HepG2 (cell line): Measurements from ENCODE around the gene NRAS. TPM values are rescaled to one million over a fixed set of nuclear protein-coding genes. Genes with fewer than 3 reads are reported as not detected.
A peak's percentile ranks its signal among the peaks of the same experiment; 100 is the strongest.

Experiments used
- ATAC-seq: fragments of 200-7000 bp; cut with Tn5 transposase; 3 replicates; pipeline ENCODE4 v1.9.1; 2020; ENCODE audit warnings: mild to moderate bottlenecking, moderate library complexity
- Bru-seq: library from RNA; stranded (reverse); fragments of 400-500 nt; gene quantifications from one replicate; lab custom pipeline; 2021; lab: Mats Ljungman, UMichigan
- BruChase-seq, 2 experiments: library from RNA; stranded (reverse); fragments of 400-500 nt; gene quantifications; one replicate each; lab custom pipeline; 2021; lab: Mats Ljungman, UMichigan
- BruUV-seq: library from RNA; stranded (reverse); fragments of 400-500 nt; replicated peaks from 2 replicates; lab custom pipeline; 2021; lab: Mats Ljungman, UMichigan
- CTCF ChIA-PET: fragments of 300-600 bp; formaldehyde crosslinking; extraction: SDS; loops from one replicate; lab custom pipeline; 2021; ENCODE audit warnings: low total read pairs, inconsistent platforms, low intra/inter-chr PET ratio; lab: Yijun Ruan, JAX
- POLR2A ChIA-PET: fragments of 350-600 bp; sonication (Branson Sonifier 250); formaldehyde crosslinking; loops from one replicate; lab custom pipeline; 2020; ENCODE audit warnings: antibody characterized with exemption, inconsistent platforms; lab: Yijun Ruan, JAX
- DNase-seq: peaks from one replicate; pipeline ENCODE4 v3.0.0-alpha.2; 2015; ENCODE audit warnings: low spot score
- FAIRE-seq: peaks from 3 replicates; lab custom pipeline; 2011; peaks lifted over from hg19 to GRCh38; lab: Jason Lieb, UNC
- H2AFZ ChIP-seq: one replicate; pipeline ENCODE4 v1.6.1; 2011; ENCODE audit warnings: low read length, inconsistent platforms
- H3K27ac ChIP-seq: fragments of 300-600 bp; 3 replicates; pipeline ENCODE4 v1.8.0; 2011; ENCODE audit warnings: mixed run types, mild to moderate bottlenecking, mixed read lengths, low read length, inconsistent platforms; ENCODE audit not compliant: insufficient read depth; ENCODE audit errors: extremely low read length
- H3K27me3 ChIP-seq, 2 experiments: fragments of 200-600 bp in 1 of 2; 2 replicates in 1 of 2; 3 replicates in 1 of 2; pipeline versions ENCODE4 v1.6.0 to v1.8.0; 2011; ENCODE audit warnings: low read length in 2 of 2, mild to moderate bottlenecking in 2 of 2, moderate library complexity in 2 of 2, inconsistent platforms in 1 of 2; ENCODE audit not compliant: insufficient read depth in 2 of 2, control insufficient read depth in 1 of 2
- H3K36me3 ChIP-seq, 2 experiments: fragments of 200-600 bp in 1 of 2; replicated peaks in 1 of 2; 2 replicates in 1 of 2; 3 replicates in 1 of 2; pipeline versions ENCODE4 v1.5.1 to v1.8.0; 2011; ENCODE audit warnings: low read length in 2 of 2, inconsistent platforms in 1 of 2; ENCODE audit not compliant: insufficient read depth in 2 of 2, control insufficient read depth in 1 of 2
- H3K4me1 ChIP-seq: 2 replicates; pipeline ENCODE4 v1.5.1; 2012; ENCODE audit warnings: low read length, inconsistent platforms; ENCODE audit not compliant: insufficient read depth
- H3K4me2 ChIP-seq: 2 replicates; pipeline ENCODE4 v1.6.0; 2011; ENCODE audit warnings: low read depth, low read length, inconsistent platforms
- H3K4me3 ChIP-seq, 3 experiments: fragments of 200-600 bp in 1 of 3; sonication (generic), shearing (Covaris generic) in 1 of 3; replicated peaks in 1 of 3; 2 replicates each; pipeline ENCODE4 v1.5.1; 2011 to 2016; ENCODE audit warnings: low read length in 3 of 3, inconsistent platforms in 2 of 3, low read depth in 2 of 3, mild to moderate bottlenecking in 2 of 3, control low read depth in 1 of 3, mixed read lengths in 1 of 3; ENCODE audit not compliant: insufficient read depth in 1 of 3
- H3K79me2 ChIP-seq: one replicate; pipeline ENCODE4 v1.6.1; 2011; ENCODE audit warnings: low read length, inconsistent platforms; ENCODE audit not compliant: insufficient read depth
- H3K9ac ChIP-seq: 2 replicates; pipeline ENCODE4 v1.6.0; 2011; ENCODE audit warnings: mild to moderate bottlenecking, low read depth, low read length, inconsistent platforms; ENCODE audit not compliant: insufficient read depth
- H3K9me3 ChIP-seq: 2 replicates; pipeline ENCODE4 v1.5.1; 2012; ENCODE audit warnings: mild to moderate bottlenecking, low read length
- H4K20me1 ChIP-seq: 2 replicates; pipeline ENCODE4 v1.6.0; 2011; ENCODE audit warnings: inconsistent platforms, mild to moderate bottlenecking, low read length, moderate library complexity; ENCODE audit not compliant: insufficient read depth
- ARNTL ChIP-seq: sonication (generic); formaldehyde crosslinking; IDR thresholded peaks from 2 replicates; pipeline ENCODE4 v1.4.0; 2020; ENCODE audit warnings: mild to moderate bottlenecking, missing genetic modification reagents
- ERF ChIP-seq: IDR thresholded peaks from 2 replicates; pipeline ENCODE4 v1.6.1; 2018; ENCODE audit warnings: missing biosample characterization, missing genetic modification reagents
- GABPB1 ChIP-seq: IDR thresholded peaks from 2 replicates; pipeline ENCODE4 v1.6.1; 2016; ENCODE audit warnings: mild to moderate bottlenecking, missing genetic modification reagents, moderate library complexity, missing compliant biosample characterization
- GATA4 ChIP-seq: sonication (generic); IDR thresholded peaks from 2 replicates; pipeline ENCODE4 v1.6.1; 2016; ENCODE audit warnings: antibody characterized with exemption, low read depth, borderline replicate concordance
- MAFG ChIP-seq: sonication (generic); formaldehyde crosslinking; IDR thresholded peaks from 2 replicates; pipeline ENCODE4 v1.5.1; 2020; ENCODE audit warnings: mild to moderate bottlenecking, missing genetic modification reagents
- NCOA2 ChIP-seq: sonication (generic); formaldehyde crosslinking; IDR thresholded peaks from 2 replicates; pipeline ENCODE4 v1.8.0; 2022; ENCODE audit warnings: inconsistent platforms
- PBX2 ChIP-seq: IDR thresholded peaks from 2 replicates; pipeline ENCODE4 v1.6.1; 2016; ENCODE audit warnings: control low read depth
- POLR2A ChIP-seq, 2 experiments: IDR thresholded peaks; 2 replicates each; pipeline ENCODE4 v1.6.1; 2011; ENCODE audit warnings: low read depth in 2 of 2, low read length in 2 of 2, mild to moderate bottlenecking in 1 of 2, moderate library complexity in 1 of 2; ENCODE audit not compliant: insufficient read depth in 1 of 2
- UBTF ChIP-seq: sonication (generic); formaldehyde crosslinking; IDR thresholded peaks from 2 replicates; pipeline ENCODE4 v1.4.0; 2020; ENCODE audit warnings: mild to moderate bottlenecking, missing genetic modification reagents
- ZBTB38 ChIP-seq: sonication (generic); formaldehyde crosslinking; IDR thresholded peaks from 2 replicates; pipeline ENCODE4 v1.5.1; 2020; ENCODE audit warnings: mild to moderate bottlenecking, missing genetic modification reagents
- ZNF12 ChIP-seq: sonication (generic); formaldehyde crosslinking; IDR thresholded peaks from 2 replicates; pipeline ENCODE4 v1.5.0; 2020; ENCODE audit warnings: missing genetic modification reagents
- ZNF549 ChIP-seq: sonication (generic); formaldehyde crosslinking; IDR thresholded peaks from 2 replicates; pipeline ENCODE4 v1.5.0; 2020; ENCODE audit warnings: missing genetic modification reagents
- ZNF776 ChIP-seq: sonication (generic); formaldehyde crosslinking; IDR thresholded peaks from 2 replicates; pipeline ENCODE4 v1.4.0; 2020; ENCODE audit warnings: mild to moderate bottlenecking, missing genetic modification reagents
- ZSCAN12 ChIP-seq: sonication (generic); formaldehyde crosslinking; IDR thresholded peaks from 2 replicates; pipeline ENCODE4 v1.9.0; 2021; ENCODE audit warnings: mild to moderate bottlenecking, missing genetic modification reagents
- WGBS: methylation state at CpG from one replicate; pipeline ENCODE4 v1.1.6; 2017; ENCODE audit warnings: low lambda C conversion rate; 5-methylcytosine and 5-hydroxymethylcytosine counted together
- in situ Hi-C: cut with HindIII; loops from 2 replicates; pipeline ENCODE4 v1.10.0; 2017; ENCODE audit warnings: low pct_unique_long_range_greater_than_20kb; ENCODE audit not compliant: extremely low pct_ligation_motif_present
- intact Hi-C: fragments of 100-400 bp; cut with micrococcal nuclease; formaldehyde crosslinking; loops from one replicate; pipeline ENCODE4 v1.10.0; 2022; ENCODE audit not compliant: unreplicated experiment
- long read RNA-seq, 2 experiments: library from RNA in 1 of 2; library from polyadenylated mRNA in 1 of 2; stranded (forward) in 1 of 2; unstranded in 1 of 2; transcript quantifications; one replicate each; pipeline ENCODE4 v2.0.0, GENCODE V29; 2019 to 2022
- polyA minus RNA-seq, 3 experiments: library from RNA; depleted of rRNA, polyadenylated mRNA; stranded (reverse); fragments of >200 nt; gene quantifications; 2 replicates each; pipeline ENCODE4 v1.2.3, GENCODE V29; 2011; ENCODE audit warnings: low replicate concordance in 1 of 3
- polyA plus RNA-seq, 8 experiments: library from polyadenylated mRNA; depleted of rRNA in 3 of 8; stranded (reverse) in 7 of 8; unstranded in 1 of 8; fragments of >200 nt; fragmentation: Illumina TruSeq in 4 of 8; extraction: Trizol in 4 of 8; gene quantifications; 2 replicates each; pipeline versions ENCODE4 v1.2.1 to v1.2.3, GENCODE V29; 2011 to 2016; ENCODE audit warnings: low read depth in 4 of 8, missing spikeins in 1 of 8, mixed read lengths in 1 of 8; ENCODE audit not compliant: insufficient read depth in 1 of 8
- total RNA-seq, 5 experiments: library from RNA; depleted of rRNA; stranded (reverse); fragments of >200 nt; fragmentation: Illumina TruSeq; extraction: Trizol; gene quantifications; 2 replicates each; pipeline ENCODE4 v1.2.3, GENCODE V29; 2016; ENCODE audit warnings: low read depth in 1 of 5

The NRAS gene
- total RNA-seq (2016; rRNA removed; fragmentation: Illumina TruSeq; extraction: Trizol) (58.8 and 96.2 TPM in 2 replicates), polyA plus RNA-seq (2011; rRNA removed) (26.9 and 38.6 TPM in 2 replicates), polyA minus RNA-seq (2011; rRNA and poly(A)+ RNA removed; ENCODE audit: low replicate concordance) (19.6 and 37.8 TPM in 2 replicates), Bru-seq, nascent RNA (percentile 93 among the genes with signal in this experiment), BruChase-seq, experiment 1, labeled RNA remaining after a 6-hour chase (percentile 99 among the genes with signal in this experiment), BruChase-seq, experiment 2, labeled RNA remaining after a 2-hour chase (percentile 98 among the genes with signal in this experiment)
- 8.6 and 9.7 TPM in 2 replicates for total RNA-seq (2016; cell fraction: cytosol; rRNA removed; fragmentation: Illumina TruSeq; extraction: Trizol; ENCODE audit: low read depth)
- total RNA-seq (2016; cell fraction: insoluble cytoplasmic fraction; rRNA removed; fragmentation: Illumina TruSeq; extraction: Trizol): 58.1 and 100 TPM in 2 replicates
- total RNA-seq (2016; cell fraction: membrane; rRNA removed; fragmentation: Illumina TruSeq; extraction: Trizol): 44.9 and 45.2 TPM in 2 replicates
- total RNA-seq (2016; cell fraction: nucleus; rRNA removed; fragmentation: Illumina TruSeq; extraction: Trizol): 26.3 and 29.5 TPM in 2 replicates
- 16.4 and 26.5 TPM in 2 replicates for polyA plus RNA-seq (2011; cell fraction: cytosol; rRNA removed)
- 5.8 and 7.9 TPM in 2 replicates for polyA plus RNA-seq (2011; cell fraction: nucleus; rRNA removed)
- polyA plus RNA-seq (2012): 27.6 and 33.3 TPM in 2 replicates
- 7.5 and 9.2 TPM in 2 replicates for polyA plus RNA-seq (2016; cell fraction: cytosol; fragmentation: Illumina TruSeq; extraction: Trizol; ENCODE audit: low read depth)
- 91.0 and 103 TPM in 2 replicates for polyA plus RNA-seq (2016; cell fraction: insoluble cytoplasmic fraction; fragmentation: Illumina TruSeq; extraction: Trizol; ENCODE audit: low read depth)
- 30.3 and 31.9 TPM in 2 replicates for polyA plus RNA-seq (2016; cell fraction: membrane; fragmentation: Illumina TruSeq; extraction: Trizol; ENCODE audit: low read depth)
- 33.7 and 34.2 TPM in 2 replicates for polyA plus RNA-seq (2016; cell fraction: nucleus; fragmentation: Illumina TruSeq; extraction: Trizol; ENCODE audit: insufficient read depth, low read depth)
- polyA minus RNA-seq (2011; cell fraction: cytosol; rRNA and poly(A)+ RNA removed): 37.4 and 37.5 TPM in 2 replicates
- 24.2 and 29.1 TPM in 2 replicates for polyA minus RNA-seq (2011; cell fraction: nucleus; rRNA and poly(A)+ RNA removed)
- long read RNA-seq, experiment 1, full-length matches to known transcripts: 37 of 46 reads
- long read RNA-seq, experiment 1, partial matches to known transcripts: 4 of 46 reads
- long read RNA-seq, experiment 1, other reads (novel, unspliced or antisense): 5 of 46 reads
- long read RNA-seq, experiment 2, full-length matches to known transcripts: 7 of 60 reads
- long read RNA-seq, experiment 2, partial matches to known transcripts: 0 of 60 reads
- long read RNA-seq, experiment 2, other reads (novel, unspliced or antisense): 53 of 60 reads

GRCh38 chr1:114716304-114717170, at the start of gene NRAS:
Gene NRAS (minus strand): TSS chr1:114716771. CDS start chr1:114716160, 611 bp downstream.
- 4% methylated on average over 20 of the region's 38 CpGs for WGBS
- ChIA-PET CTCF (interaction anchor here (1.1 kb wide), 1 partner anchor 370 kb away, joined by 4 read pairs; no protein-coding TSS in a partner anchor), POLR2A (interaction anchor here (0.9 to 2.8 kb wide), 4 partner anchors 10 to 206 kb away, joined by 3 to 11 read pairs (median 6); partner anchors contain the start of genes DENND2C, SIKE1 and TRIM33)
- peaks cover 29% of the 10 kb centered on the region for H3K4me1 ChIP-seq
- H3K9me3 ChIP-seq: no peaks in the 10 kb centered on the region
- FAIRE-seq: peak; percentile 63
- intact Hi-C loops: loop anchor here (5.0 kb wide), 1 partner anchor 41 kb away; the partner anchor contains the start of gene CSDE1
- H3K27ac ChIP-seq: peak within 1 kb of the TSS; percentile 85
- H3K4me3 ChIP-seq: peak within 1 kb of the TSS; percentile 86 to 100 (median 94)
- ATAC-seq: peak; percentile 93
- peak; percentile 81 for DNase-seq
- in situ Hi-C loops: loop anchor here (5.0 kb wide), 1 partner anchor 36 kb away; no protein-coding TSS in a partner anchor
- H3K36me3 ChIP-seq: peaks cover 16 to 66% of the 10 kb centered on the region in 2 experiments
- H4K20me1 ChIP-seq: no peaks in the 10 kb centered on the region
- no TSS peak for BruUV-seq
- peak within 1 kb of the TSS; percentile 35 for H2AFZ ChIP-seq
- peaks cover 29% of the 10 kb centered on the region for H3K79me2 ChIP-seq
- H3K4me2 ChIP-seq: peak within 1 kb of the TSS; percentile 76
- H3K9ac ChIP-seq: peak within 1 kb of the TSS; percentile 97
- H3K27me3 ChIP-seq: no peaks in the 10 kb centered on the region; a peak in 1 of 5 replicates
- TF ChIP-seq GABPB1 (CRISPR knock-in tag): peak; percentile 98
- 0 out of 2 replicates have a peak, but pooled peaks have one; percentile 30 for TF ChIP-seq ZSCAN12 (CRISPR knock-in tag)
- TF ChIP-seq ZBTB38 (CRISPR knock-in tag): peak; percentile 23; the same call in 1 of the 2 replicates
- TF ChIP-seq NCOA2 (CRISPR knock-in tag): peak; percentile 38; the same call in 1 of the 2 replicates
- TF ChIP-seq PBX2 (CRISPR knock-in tag): no peak
- TF ChIP-seq POLR2A (IDR thresholded peaks at IDR 0.05; ENCODE audit: insufficient read depth in 1 of 2, low read depth in 2 of 2, low read length in 2 of 2): peak; percentile 69 to 71
- TF ChIP-seq ARNTL: peak; percentile 74
- no peak for TF ChIP-seq MAFG (CRISPR knock-in tag)
- TF ChIP-seq ZNF549 (CRISPR knock-in tag): no peak
- TF ChIP-seq ERF: peak; percentile 70; the same call in 1 of the 2 replicates
- peak; percentile 33; the same call in 1 of the 2 replicates for TF ChIP-seq ZNF776 (CRISPR knock-in tag)
- no peak for TF ChIP-seq ZNF12 (CRISPR knock-in tag)
- TF ChIP-seq GATA4: no peak; the same call in 1 of the 2 replicates
- TF ChIP-seq UBTF: peak; percentile 37; the same call in 1 of the 2 replicates
